Subcutaneous abdominal adipose tissue (tissue), 5 donors: ENCODE results near the gene NACA2.
"Not testable (repeated sequence)": the region's sequence is repeated elsewhere in the genome, so short reads cannot be mapped to it uniquely, and the experiment has no call there.

Source experiments
- H3K27ac ChIP-seq: one replicate; pipeline ENCODE4 v1.7.0; 2013; ENCODE audit warnings: low read depth, mild to moderate bottlenecking, inconsistent platforms, low read length, moderate library complexity
- H3K27me3 ChIP-seq, 5 donors: one replicate each; pipeline ENCODE4 v1.7.0; 2013; ENCODE audit warnings: low read length in 5 of 5, inconsistent platforms in 1 of 5; ENCODE audit not compliant: control insufficient read depth in 5 of 5, insufficient read depth in 4 of 5
- H3K36me3 ChIP-seq, 5 donors: one replicate each; pipeline ENCODE4 v1.7.0; 2013; ENCODE audit warnings: low read length in 5 of 5; ENCODE audit not compliant: control insufficient read depth in 5 of 5, insufficient read depth in 5 of 5
- H3K4me1 ChIP-seq, 5 donors: one replicate each; pipeline ENCODE4 v1.7.0; 2013; ENCODE audit warnings: low read length in 5 of 5, mild to moderate bottlenecking in 3 of 5, moderate library complexity in 1 of 5; ENCODE audit not compliant: control insufficient read depth in 5 of 5, insufficient read depth in 5 of 5
- H3K4me3 ChIP-seq, 5 donors: one replicate each; pipeline ENCODE4 v1.7.0; 2013; ENCODE audit warnings: low read length in 5 of 5, low read depth in 1 of 5
- H3K9ac ChIP-seq, 5 donors: one replicate each; pipeline ENCODE4 v1.7.0; 2013; ENCODE audit warnings: low read length in 5 of 5, mild to moderate bottlenecking in 4 of 5, moderate library complexity in 3 of 5
- H3K9me3 ChIP-seq, 5 donors: one replicate each; pipeline ENCODE4 v1.7.0; 2013; ENCODE audit warnings: low read length in 5 of 5; ENCODE audit not compliant: control insufficient read depth in 5 of 5
- donor health status: healthy.
- donor health status: healthy.
- donor health status: healthy.
- donor health status: healthy.
- donor health status: healthy.

NACA2 gene

DNA sequence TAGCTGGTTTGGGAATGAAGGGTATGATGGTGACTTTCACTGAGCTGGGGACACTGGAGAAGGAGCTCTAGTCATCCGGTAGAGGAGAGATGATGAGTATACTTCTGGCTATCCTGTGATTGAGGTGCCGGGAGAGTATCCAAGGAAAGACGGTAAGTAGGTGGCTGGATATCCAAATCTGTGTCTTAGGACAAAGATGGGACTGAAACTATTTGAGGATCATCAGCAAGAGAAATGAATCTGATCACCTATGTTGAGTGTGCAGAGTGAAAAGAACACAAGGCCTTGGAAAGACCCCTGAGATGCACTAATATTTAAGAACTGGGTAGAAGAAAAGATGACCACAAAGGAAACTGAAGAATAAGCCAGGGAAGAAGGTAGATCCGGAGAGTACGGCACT, 1.0 kb downstream of the NACA2 start:
- no peak overlapping the region for H3K9ac ChIP-seq
- no peaks in the 10 kb centered on the region for H3K4me1 ChIP-seq
- H3K36me3 ChIP-seq = no peaks in the 10 kb centered on the region
- peaks cover 3 to 16% (median 7%) of the 10 kb centered on the region in 5 donors for H3K27me3 ChIP-seq
- H3K9me3 ChIP-seq = no peaks in the 10 kb centered on the region
- no peak overlapping the region for H3K27ac ChIP-seq
- H3K4me3 ChIP-seq = no peak overlapping the region

DNA sequence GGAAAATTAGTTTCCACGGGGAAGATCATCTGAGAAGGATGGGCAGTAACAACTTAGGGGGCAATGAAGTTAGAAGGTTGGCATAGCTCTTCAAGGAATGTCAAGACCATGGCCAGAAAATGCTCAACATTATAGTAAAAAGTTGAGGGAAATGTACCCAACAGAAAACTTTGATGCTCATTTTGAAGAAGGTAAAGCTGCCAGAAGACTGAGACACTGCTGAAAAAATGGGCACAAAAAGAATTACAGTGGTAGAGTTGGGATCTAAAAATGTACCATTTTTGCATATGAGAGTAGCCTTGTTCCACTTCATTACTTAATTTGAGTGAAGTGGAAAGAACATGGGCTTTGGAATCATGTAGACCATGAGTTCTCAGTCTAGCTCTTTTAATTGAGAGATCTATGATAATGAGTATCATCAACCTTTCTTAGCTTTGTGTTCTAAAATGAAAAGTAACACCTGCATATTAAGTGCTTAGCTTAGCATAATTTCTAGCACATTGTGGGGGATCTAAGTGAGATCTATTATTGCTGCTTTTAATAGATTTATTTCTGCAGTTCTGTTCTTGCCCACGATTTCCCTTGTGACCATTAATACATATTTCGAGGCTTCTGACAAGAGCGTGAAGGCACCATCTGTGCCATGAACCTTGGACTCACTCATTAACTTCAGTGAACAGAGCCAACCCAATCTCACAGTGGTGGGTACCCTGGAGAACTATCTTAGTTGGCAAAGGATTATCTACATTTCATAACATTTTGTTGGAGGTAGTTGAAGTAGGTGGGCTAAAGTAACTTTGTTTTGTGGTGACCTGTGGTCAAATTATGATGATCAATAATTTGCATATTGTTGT, 3.0 kb downstream of the NACA2 start:
- H3K36me3 ChIP-seq = no peaks in the 10 kb centered on the region
- H3K9me3 ChIP-seq = no peaks in the 10 kb centered on the region
- no peak overlapping the region for H3K9ac ChIP-seq
- H3K27ac ChIP-seq = no peak overlapping the region
- no peak overlapping the region for H3K4me3 ChIP-seq
- H3K4me1 ChIP-seq = no peaks in the 10 kb centered on the region
- peaks cover 2 to 16% (median 5%) of the 10 kb centered on the region in 5 donors for H3K27me3 ChIP-seq

- Histone ChIP-seq H3K9ac (no peak overlapping the region), H3K4me3 (no peak overlapping the region), H3K27me3 (peaks cover 2 to 10% (median 5%) of the 10 kb centered on the region in 5 donors), H3K4me1 (no peaks in the 10 kb centered on the region), H3K36me3 (no peaks in the 10 kb centered on the region), H3K27ac (no peak overlapping the region), H3K9me3 (no peaks in the 10 kb centered on the region)
Observed at GRCh38 chr17:61587242-61587641, 3.8 kb downstream of the NACA2 start.

GRCh38 chr17:61586622-61587021, 4.4 kb downstream of the NACA2 start:
- H3K36me3 ChIP-seq, H3K27me3 ChIP-seq, H3K27ac ChIP-seq, H3K9ac ChIP-seq, H3K4me3 ChIP-seq, H3K4me1 ChIP-seq, H3K9me3 ChIP-seq: not testable (repeated sequence)

GRCh38 chr17:61586031-61586566, 4.9 kb downstream of the NACA2 start:
- peaks cover 2 to 8% (median 5%) of the 10 kb centered on the region in 5 donors for H3K27me3 ChIP-seq
- no peaks in the 10 kb centered on the region for H3K9me3 ChIP-seq
- H3K4me3 ChIP-seq = no peak overlapping the region
- H3K36me3 ChIP-seq = no peaks in the 10 kb centered on the region
- no peak overlapping the region for H3K27ac ChIP-seq
- H3K9ac ChIP-seq = no peak overlapping the region
- no peaks in the 10 kb centered on the region for H3K4me1 ChIP-seq

- no peaks in the 10 kb centered on the region for H3K36me3 ChIP-seq
Observed at GRCh38 chr17:61584866-61585265, 6.2 kb downstream of the NACA2 start.

DNA sequence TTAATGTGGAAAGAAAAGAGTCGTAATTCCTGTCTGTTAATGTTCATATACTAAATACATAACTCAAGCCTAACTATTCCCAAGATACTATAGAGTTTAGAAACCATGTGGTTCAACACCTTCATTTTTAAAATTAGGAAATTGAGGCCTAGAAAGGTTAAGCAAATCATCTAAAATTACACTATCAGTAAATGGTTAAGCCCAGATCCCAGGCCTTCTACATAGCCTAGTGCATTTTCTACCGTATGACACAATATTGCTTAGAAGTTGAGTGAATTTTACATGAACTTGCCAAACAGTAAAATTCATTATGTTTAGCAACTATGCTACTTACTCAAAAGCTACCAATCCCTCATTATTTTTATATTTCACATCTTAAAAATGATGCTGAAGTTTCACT, 6.8 kb downstream of the NACA2 start:
- no peaks in the 10 kb centered on the region for H3K4me1 ChIP-seq
- H3K27me3 ChIP-seq = peaks cover 0 to 7% (median 5%) of the 10 kb centered on the region in 5 donors
- H3K27ac ChIP-seq = no peak overlapping the region
- no peaks in the 10 kb centered on the region for H3K9me3 ChIP-seq
- no peak overlapping the region for H3K4me3 ChIP-seq
- H3K9ac ChIP-seq = no peak overlapping the region
- H3K36me3 ChIP-seq = no peaks in the 10 kb centered on the region

More at GRCh38 chr17:61584866-61585265, 6.2 kb downstream of the NACA2 start:
- H3K4me3 ChIP-seq = no peak overlapping the region
- no peaks in the 10 kb centered on the region for H3K4me1 ChIP-seq
- no peaks in the 10 kb centered on the region for H3K9me3 ChIP-seq
- H3K27ac ChIP-seq = no peak overlapping the region
- peaks cover 2 to 7% (median 4%) of the 10 kb centered on the region in 5 donors for H3K27me3 ChIP-seq
- H3K9ac ChIP-seq = no peak overlapping the region

DNA sequence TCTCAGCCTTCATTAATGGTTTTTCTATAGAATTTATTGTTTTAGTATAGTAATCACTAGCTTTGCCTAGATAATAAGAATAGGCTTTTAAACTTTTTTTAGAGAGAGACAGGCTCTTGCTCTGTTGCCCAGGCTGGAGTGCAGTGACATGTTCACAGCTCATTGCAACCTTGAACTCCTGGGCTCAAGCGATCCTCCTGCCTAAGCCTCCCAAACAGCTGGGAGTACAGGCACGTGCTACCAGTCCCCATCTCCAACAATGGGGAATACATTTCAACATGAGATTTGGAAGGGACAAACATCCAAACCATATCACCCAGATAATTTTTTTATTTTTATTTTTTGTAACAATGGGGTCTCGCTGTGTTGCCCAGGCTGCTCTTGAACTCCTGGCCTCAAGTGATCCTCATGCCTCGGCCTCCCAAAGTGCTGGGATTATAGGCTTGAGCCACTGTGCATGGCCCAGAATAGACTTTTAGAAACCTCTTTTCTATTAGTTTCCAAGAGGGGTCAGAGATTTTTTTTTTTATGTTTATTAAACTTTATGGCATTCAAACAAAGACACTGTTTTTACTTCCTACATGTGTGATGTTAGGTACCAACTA, 7.3 kb downstream of the NACA2 start:
- Histone ChIP-seq H3K27me3 (peaks cover 0 to 7% (median 5%) of the 10 kb centered on the region in 5 donors), H3K9ac (no peak overlapping the region), H3K36me3 (no peaks in the 10 kb centered on the region), H3K4me3 (no peak overlapping the region), H3K27ac (no peak overlapping the region), H3K4me1 (no peaks in the 10 kb centered on the region), H3K9me3 (no peaks in the 10 kb centered on the region)

DNA sequence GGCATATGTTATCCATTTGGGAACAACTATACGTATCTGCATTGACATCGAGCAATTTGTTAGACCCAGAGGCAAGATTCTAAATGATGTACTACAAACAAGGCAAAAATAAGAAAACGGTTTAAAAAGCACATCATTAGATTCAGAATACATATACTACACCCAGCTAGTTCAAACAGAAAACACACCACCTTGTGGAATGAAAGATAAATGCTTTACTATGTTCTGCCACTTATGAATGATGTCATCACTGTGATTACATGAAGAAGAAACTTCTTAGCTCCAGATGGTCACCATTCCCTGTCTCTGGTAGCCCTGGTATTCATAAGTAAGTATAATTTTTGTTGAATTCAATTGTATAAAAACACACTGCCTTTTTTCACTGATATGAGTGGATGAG, 7.8 kb downstream of the NACA2 start:
- H3K36me3 ChIP-seq = no peaks in the 10 kb centered on the region
- peaks cover 0 to 7% (median 5%) of the 10 kb centered on the region in 5 donors for H3K27me3 ChIP-seq
- H3K27ac ChIP-seq = no peak overlapping the region
- no peaks in the 10 kb centered on the region for H3K9me3 ChIP-seq
- H3K9ac ChIP-seq = no peak overlapping the region
- no peaks in the 10 kb centered on the region for H3K4me1 ChIP-seq
- H3K4me3 ChIP-seq = no peak overlapping the region

GRCh38 chr17:61582593-61582992, 8.4 kb downstream of the NACA2 start:
- Histone ChIP-seq H3K27me3 (peaks cover 0 to 7% (median 5%) of the 10 kb centered on the region in 5 donors), H3K9ac (no peak overlapping the region), H3K4me1 (no peaks in the 10 kb centered on the region), H3K27ac (no peak overlapping the region), H3K36me3 (no peaks in the 10 kb centered on the region), H3K9me3 (no peaks in the 10 kb centered on the region), H3K4me3 (no peak overlapping the region)
